GM21825 (cell line): ENCODE results near the gene ADAM19.

Experiments
- ATAC-seq: cut with Tn5 transposase; IDR thresholded peaks from one replicate; pipeline ENCODE4 v1.9.1; 2021; ENCODE audit warnings: mild to moderate bottlenecking, moderate library complexity; ENCODE audit not compliant: unreplicated experiment

ADAM19 gene

DNA sequence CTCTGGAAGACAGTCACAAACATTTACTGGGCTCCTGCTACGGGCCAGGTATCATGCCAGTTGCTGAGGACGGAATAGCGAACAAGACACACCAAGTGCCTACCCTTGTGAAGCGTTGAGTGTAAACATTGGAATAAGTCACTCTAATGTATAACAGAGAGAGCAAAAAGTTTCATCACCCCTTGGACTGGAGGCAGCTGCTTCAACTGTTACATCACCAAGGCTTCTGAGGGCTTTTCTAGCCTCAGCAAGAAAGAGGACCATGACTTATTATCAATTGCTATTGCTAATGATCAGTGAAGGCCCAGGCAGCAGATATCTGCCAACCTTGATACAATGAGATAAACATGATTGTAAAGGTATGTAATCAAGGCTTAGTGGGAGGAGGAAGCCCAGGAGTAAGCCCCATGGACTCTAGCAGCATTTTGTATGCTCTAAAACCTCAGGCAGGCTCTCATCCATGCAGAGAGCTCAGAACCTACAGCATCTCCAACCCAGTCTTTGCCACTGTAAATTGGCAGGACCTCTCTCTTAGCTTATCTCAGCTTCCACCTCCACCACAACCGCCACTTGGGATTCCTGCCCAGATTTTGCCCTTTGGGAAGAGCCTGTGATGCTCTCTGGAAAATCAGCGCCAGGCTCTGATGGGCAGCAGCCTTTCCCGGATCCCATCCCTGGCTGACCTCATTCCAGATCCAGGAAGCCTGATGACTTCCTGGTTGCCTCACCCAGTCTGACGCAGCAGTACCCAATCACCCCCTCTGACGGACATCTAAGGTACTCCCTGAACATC lies 54.5 kb downstream of the ADAM19 start:
- no peak for ATAC-seq

DNA sequence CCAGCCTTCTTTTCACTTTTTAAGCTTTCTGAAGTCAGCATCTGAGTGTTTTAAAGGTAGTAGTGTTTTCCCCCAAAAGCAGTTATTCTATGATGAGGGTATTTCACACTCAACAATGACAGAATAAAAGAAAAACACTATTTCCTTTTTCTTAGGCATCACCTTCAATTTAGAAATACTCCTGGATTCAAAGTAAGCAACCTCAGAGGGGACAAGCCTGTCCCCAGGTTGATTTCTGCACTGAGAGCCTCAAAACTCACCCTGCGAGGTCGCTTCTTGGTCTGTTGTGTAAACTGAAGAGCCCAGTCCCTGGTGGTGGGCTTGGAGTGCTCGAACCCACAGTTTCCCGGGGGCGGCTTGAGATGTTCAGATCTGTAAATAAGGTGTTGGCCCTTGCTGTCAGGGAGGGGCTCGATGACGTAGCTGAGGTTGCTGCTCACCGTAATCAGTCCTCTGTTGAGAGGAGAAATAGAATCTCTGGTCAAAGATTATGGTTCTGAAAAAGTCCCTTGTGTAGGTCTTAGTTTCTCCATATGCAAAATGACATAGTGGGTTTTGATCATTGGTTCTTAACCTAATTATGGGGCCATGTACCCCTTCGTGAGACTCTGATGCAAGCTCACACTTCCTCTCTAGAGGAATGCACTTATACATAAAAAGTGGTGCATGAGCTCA lies 55.9 kb downstream of the ADAM19 start:
- ATAC-seq = peak; percentile 51

DNA sequence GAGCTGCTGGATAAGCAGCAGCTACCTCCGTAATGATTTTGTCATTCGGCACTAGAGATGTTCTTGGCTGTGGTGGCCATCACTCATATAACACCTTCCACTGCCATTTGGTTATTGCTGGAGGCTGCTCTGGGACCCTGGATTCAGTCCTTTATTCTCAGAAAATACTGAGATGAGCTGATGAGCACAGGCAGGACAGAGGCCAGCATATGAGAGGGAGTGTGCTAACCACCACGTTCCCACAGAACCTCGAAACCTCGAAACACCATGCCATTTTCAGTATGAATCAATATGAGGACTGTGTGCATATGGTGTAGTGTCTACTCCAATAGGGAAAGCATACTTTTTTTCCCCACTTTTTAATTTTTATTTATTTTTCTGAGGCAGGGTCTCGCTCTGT lies 56.6 kb downstream of the ADAM19 start:
- no peak for ATAC-seq

DNA sequence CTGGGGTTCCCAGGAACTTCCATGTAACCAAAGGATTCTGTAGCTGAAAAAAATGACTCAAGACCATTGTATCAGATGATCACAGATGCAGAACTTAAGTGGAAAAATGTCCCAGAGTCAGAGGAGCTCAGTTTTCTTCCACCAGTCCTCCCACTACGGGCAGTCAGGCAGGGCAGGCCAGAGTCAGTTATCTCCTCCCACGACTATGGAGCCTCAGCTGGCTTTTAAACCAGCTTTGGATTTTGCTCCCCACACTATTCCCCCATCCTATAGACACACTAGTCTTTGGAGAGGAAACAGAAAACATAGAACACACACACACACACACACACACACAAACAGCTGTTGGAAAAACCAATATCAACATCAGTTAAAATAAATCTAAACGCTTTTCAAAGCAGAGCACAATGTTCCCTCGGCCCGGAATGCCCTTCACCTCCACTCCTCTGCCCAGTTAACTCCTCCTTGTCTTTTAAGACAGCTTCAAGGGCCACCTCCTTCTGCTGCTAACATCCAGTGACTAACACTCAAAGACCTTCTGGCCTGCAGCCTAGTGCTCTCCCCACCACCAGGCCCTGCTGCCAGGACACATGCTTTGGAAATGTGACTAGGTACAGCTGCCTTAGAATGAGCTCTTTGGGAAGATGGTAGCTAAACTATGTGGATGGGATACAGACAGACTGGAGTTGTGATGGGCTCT lies 58.8 kb downstream of the ADAM19 start:
- no peak for ATAC-seq

DNA sequence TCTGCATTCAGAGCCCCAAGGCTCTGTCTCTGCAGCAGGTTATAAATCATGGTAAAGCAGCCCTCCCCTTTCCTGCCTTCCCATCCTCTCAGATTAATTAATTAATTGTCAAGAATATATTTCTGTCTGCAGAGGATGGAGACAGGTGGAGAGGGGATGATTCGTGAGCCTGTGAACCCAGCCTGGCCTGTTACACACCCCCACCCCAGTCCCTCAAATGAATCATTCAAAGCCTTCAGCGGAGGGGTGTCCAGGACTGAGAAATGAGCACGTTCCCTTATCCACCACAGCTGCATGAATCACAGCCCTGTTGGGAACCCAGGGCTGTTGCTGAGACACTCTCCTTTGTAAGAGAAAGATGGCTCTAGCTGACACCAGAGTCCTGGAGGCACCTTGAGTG lies 59.6 kb downstream of the ADAM19 start:
- no peak for ATAC-seq

DNA sequence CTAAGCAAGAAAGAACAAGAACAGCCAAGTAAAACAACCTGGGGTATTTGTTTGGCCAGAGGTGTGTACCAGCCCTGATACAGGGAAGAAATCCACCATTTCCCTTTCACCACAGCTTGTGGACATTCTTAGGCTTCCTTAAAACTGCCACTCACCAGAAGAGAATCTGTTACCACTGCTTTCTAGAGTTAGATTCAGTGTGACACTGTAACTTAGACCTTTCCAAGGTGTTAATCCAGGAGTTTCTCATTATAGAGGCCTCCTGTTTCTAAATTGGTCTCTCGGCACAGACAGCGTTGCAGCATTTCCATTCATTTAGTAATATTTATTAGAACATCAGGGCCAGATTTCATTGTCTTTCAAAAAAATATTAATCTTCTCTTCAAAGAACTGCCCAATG lies 60.6 kb downstream of the ADAM19 start:
- no peak for ATAC-seq

DNA sequence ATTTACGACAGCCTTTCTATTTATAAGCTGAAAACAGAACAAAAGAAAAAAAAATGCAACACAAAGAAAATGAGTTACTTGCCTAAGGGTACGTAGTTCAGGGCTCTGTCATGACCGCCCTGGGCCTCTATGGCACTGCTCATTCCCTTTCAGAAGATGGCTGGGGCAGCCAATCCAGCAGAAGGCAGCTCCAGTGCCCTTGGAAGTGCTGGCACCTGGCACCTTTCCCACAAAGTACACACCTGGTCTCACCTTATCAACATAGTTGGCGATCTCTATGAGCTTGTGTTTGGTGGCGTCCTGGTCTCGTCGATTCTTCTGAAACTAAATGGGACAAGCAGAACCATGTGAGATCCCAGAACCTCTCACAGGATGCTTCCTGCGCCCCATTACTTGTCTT lies 62.4 kb downstream of the ADAM19 start:
- ATAC-seq = no peak

DNA sequence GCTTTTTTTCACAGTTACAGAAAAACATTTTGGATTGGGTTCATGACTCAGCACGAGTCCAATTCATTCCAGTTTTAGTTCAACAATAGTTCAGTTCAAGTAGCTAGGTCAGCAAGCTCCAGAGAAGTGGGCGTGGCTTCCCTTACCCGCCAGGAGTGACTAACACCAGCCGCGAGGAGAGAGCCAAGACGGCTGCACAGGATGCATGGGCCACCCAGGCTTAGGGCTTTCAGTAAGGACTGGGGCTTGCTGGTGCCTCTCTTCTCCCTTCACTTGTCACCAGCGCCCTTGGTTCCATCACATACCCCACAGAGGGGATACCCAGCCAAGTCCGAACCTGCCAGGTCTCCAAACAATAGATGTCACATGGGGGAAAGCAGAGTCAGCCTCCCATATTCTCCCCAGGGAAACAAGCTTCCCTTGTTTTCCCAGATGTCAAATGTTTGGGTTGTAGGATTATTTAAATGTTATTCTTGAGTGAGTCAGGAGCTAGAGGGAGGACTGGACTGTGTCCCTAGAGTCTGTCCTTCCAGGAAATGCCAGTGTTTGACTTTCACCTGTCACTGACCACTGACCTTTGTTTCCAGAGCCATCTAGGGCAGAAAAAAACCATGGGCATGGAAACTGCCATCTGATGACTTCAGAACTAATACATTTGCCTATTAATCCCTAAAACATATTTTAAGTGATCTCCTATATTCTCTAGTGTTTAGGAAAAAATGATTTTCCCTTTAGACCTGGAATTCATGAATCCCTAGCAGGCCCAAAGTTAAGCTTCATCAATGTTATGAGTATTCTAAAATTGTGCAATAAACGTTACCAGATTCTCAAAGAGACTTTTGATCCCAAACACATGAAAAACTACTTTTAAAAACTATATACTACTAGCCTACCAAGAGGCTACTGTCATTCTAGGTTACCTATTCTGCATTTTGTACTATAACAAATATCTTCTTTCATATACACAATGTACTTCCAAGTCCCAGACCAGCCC lies 63.6 kb downstream of the ADAM19 start:
- ATAC-seq = no peak

DNA sequence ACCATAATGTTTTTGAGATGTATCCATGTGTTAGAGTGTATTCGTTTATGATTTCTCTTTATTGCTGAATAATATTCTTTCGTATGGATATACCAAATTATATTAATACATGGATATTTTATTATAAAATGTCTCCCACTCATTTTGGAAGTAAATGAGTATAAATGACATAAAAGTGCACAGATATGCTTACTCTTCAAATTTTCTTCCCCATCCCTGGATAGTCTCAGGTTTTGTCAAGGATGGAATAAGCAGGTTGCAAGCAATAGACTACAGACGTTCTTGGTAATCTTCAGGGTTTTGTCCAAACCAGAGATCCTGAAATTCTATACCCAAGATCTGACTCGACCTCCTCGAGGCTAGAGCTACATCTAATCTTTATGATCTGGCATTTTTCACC lies 64.9 kb downstream of the ADAM19 start:
- no peak for ATAC-seq

DNA sequence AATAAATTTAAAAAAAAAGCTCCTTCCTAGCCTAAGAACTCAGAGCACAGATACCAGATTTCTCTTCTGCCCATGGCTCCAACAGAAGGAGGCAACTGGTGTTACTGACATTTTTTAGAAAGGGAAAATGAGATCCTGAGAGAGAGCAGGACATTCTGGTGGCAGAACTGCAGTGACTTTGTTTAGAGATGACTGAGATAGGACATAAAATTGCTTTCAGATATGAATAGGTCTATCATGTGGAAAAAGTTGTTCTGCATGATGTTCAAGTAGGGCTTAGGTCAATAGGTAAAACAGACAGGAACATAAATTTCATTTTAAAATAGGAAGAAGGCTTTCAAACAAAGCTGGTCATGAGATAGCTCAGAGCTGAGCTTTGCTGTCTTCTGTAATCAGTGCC lies 66.0 kb downstream of the ADAM19 start:
- no peak for ATAC-seq

DNA sequence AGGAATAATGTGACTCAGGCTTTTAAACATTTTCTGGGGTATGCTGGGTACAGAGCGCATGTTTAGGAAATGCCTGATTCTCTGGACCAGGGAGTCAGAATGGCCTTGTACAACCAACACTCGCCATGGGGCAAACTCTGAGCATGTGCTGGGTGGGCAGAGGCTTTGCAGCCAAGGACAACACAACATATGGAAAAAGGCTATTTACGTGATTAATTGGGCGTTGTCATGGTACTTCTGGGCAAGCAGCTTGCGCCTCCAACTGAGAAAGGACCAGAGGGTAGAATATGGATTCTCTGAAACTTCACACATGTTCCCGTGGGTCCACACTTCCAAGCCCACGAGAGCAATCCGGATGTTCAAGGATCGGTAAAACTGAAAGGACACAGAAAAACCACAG lies 66.5 kb downstream of the ADAM19 start:
- no peak for ATAC-seq

DNA sequence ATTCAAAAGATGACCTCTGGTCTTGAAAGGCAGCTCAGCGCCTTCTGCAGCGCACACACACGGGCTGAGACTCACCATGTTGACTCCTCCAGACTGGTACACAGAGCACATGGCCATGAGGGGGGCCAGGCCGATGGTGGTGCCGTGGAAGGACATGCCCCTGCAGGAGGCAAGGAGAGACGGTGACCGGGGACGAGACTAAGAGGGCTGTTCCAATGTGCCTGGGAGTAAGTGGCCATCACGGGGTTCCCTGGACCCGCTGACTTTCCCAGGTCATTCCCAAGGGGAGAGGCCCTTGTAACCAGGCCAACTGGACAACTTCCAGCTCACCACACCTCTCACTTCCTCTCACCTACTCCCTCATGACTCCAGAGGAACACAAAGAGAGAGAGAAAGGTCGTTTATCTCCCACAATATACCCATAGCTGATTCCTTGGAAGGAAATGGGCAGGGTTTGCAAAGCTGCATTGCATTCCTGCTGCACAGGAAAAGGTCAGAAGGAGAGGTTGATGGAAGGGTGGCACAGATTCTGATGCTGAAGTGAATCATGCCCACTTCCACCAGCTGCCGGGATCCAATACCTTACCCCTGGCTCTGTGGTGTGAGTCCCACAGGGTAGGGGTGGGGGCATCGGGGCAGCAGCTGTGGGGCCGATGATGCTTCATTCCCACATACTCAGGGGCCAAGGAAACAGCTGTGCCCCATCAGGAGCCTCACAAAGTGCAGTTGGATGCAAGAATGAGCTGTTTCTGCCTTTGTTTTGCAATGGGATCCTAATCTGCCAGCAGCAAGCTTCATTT lies 68.4 kb downstream of the ADAM19 start:
- ATAC-seq = no peak

DNA sequence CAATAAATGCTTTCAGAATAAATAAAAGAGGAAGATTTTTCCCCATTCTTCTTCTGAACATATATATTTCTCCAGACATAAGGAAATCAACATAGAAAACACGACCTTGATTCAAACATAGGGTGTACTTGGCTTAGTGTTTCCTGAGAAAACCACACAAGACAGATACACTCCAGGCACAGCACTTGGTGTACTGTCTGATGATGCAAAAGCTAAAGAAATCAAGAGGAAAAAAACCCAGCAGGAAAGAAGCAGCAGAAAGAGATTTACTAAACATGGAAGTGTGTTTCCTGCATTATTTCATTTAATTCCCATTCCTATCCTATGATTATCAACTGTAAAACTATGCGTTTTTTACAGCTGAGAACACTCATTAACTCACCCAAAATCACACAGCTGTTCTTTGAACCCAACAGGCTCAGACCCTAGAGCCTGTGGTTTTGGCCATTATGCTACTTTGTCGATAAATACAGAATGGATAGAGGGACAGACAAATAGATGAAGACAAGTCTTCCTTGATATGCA lies 69.4 kb downstream of the ADAM19 start:
- ATAC-seq = no peak

DNA sequence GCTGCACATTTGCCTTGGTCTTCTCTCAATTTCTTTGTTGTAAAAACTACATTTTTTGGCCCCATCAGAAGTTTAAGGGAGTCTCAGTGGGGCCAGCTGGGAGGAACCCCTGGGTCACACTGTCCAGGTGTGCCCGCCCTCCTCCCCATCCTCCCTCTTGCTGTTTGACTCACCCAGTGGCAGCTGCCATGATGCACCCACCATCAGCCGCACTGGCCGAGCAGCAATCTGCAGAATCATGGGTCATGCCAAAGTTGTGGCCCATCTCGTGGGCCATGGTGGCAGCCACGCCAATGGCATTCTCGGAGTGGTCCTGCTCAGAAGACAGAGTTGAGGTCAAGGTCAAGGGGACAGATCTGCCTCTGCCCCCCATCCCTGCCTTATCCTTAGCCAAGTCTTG lies 70.1 kb downstream of the ADAM19 start:
- no peak for ATAC-seq

DNA sequence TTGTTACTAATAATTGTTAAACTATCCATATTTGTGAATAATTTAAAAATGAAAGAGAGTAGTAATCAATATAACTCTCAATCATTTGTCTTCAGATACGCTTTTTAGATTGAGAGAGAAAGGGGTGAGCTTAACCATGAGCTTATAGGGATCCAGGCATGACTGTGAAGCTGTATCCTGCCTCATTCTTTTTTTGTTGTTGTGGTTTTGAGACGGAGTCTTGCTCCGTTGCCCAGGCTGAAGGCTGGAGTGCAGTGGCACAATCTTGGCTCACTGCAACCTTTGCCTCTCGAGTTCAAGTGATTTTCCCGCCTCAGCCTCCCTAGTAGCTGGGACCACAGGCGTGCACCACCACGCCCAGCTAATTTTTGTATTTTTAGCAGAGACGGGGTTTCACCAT lies 71.5 kb downstream of the ADAM19 start:
- ATAC-seq = no peak

DNA sequence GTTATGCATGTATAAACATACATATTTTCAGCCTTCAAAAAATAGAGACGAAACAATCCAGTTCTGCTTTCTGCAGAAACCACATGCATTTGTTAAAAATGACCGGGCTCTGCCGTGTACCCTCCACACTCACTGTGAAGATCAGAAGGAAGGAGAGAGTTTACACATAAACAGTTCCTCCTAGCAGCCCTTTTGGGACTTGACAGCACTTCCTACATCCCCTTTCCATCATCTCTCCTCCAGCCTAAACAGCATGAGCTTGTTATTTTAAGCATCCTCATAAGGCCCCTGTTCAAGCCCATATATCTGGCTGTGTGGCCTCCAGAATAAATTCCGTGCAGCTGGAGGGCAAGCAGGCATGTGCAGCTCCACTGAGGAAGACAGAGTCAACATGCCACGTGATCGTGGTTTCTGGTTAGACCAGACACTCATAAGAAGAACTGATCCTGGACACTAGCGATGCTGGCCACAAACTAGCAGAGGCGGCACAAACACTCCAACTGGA lies 73.4 kb downstream of the ADAM19 start:
- peak; percentile 83 for ATAC-seq

DNA sequence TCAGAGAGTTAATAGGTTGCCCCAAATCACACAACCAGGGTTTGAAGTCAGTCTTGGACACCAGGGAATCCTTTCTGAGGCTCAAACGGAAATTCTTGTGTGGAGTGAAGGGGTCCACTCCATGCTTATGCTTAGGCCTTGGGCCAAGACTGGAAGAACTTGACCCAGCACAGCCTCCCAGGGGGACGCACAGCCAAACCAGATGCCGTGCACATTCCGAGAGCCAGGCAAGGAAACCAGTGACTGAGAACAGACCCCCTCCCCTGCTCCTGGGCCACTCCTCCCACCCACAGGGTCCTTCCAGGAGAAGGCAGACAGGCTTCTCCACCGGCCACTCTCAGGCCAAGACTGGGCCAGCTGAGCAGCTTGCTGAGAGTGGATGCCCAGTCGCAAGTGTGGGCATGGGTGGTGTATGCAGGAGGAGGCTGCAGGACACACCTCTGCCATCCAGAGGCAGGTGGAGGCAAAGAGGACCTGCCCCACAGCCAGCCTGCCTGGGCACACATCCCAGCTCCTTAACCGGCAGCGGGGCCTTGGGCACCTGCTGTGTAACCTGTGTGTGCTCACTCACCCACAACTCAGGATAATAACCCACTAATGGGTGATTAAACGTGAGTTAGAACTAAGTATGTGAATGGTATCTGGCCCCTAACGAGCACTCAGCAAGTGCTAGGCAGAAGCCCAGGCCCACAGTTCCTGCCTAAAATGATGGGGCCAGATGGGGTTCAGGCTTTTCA lies 77.5 kb downstream of the ADAM19 start:
- ATAC-seq = no peak

DNA sequence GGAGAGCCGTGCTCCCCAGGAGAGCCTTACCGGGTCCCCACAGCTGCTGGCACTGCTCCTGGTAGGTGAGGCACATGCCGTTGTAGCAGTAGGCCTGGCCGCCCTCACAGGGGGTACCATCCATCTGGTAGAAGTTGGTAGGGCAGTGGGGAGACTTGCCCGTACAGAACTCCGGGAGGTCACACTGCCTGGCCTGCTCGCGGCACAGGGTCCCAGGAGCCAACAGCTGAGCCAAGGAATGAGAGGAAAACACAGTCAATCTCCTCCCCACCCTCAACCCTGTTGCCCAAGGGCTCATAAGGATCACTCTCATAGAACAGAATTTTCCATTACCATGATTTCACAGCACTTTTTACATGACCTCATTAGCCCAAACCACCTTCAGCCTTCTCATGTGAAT lies 78.7 kb downstream of the ADAM19 start:
- ATAC-seq = no peak
